ENCODE data around the gene LONP2. TPM values are rescaled to one million over a fixed set of nuclear protein-coding genes. Genes with fewer than 3 reads are reported as not detected.

Gene LONP2
- total RNA-seq, 1 donor = 79.9 TPM

DNA sequence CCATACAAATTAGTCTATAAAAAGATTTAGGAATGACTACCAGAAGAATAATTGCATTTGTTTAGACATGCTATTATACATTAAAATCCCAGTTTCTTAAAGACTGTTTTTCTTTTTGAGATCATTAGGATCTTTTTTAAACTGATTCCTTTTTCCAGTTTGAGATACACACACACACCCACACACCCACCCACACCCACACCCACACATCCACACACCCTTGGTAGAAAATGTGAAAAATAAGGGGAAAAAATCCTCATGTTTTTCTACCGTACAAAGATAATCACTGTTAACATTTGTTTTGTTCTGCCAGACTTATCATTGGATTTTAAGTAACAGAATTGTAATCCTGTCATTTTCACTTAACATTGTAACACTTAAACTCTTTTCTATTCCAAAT is 30.4 kb downstream of the LONP2 start:
- no peak overlapping the region for H3K4me3 ChIP-seq (ENCODE audit: low read depth, low read length)
- no peak for DNase-seq (ENCODE audit: low read depth)
- TF ChIP-seq, protein P1, sequence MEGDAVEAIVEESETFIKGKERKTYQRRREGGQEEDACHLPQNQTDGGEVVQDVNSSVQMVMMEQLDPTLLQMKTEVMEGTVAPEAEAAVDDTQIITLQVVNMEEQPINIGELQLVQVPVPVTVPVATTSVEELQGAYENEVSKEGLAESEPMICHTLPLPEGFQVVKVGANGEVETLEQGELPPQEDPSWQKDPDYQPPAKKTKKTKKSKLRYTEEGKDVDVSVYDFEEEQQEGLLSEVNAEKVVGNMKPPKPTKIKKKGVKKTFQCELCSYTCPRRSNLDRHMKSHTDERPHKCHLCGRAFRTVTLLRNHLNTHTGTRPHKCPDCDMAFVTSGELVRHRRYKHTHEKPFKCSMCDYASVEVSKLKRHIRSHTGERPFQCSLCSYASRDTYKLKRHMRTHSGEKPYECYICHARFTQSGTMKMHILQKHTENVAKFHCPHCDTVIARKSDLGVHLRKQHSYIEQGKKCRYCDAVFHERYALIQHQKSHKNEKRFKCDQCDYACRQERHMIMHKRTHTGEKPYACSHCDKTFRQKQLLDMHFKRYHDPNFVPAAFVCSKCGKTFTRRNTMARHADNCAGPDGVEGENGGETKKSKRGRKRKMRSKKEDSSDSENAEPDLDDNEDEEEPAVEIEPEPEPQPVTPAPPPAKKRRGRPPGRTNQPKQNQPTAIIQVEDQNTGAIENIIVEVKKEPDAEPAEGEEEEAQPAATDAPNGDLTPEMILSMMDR (IDR thresholded peaks at IDR 0.05; ENCODE audit: insufficient read depth, low read depth, low read length) = no peak

DNA sequence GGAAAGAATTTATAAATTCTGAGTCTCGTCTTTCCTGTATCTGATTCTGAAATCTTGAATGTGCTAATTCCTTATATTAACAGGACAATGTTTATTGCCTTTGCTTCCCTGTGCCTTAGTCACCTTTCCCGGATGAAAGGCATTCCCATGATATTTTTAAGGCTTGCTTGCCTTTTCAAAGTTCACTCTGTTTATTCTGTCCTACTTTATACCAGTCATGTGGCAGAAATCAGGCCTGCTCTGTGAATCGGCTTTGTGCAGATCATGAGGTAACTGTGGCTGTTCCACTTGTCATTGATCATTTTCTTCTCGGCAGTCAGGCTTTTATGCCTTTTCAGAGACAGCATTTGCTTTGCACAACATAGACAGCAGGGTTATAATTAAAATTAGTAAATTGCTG is 32.0 kb downstream of the LONP2 start:
- no peak overlapping the region for H3K4me3 ChIP-seq (ENCODE audit: low read depth, low read length)
- TF ChIP-seq, protein P1 (IDR thresholded peaks at IDR 0.05; ENCODE audit: insufficient read depth, low read depth, low read length) = no peak
- peak; percentile 58 for DNase-seq (ENCODE audit: low read depth)

DNA sequence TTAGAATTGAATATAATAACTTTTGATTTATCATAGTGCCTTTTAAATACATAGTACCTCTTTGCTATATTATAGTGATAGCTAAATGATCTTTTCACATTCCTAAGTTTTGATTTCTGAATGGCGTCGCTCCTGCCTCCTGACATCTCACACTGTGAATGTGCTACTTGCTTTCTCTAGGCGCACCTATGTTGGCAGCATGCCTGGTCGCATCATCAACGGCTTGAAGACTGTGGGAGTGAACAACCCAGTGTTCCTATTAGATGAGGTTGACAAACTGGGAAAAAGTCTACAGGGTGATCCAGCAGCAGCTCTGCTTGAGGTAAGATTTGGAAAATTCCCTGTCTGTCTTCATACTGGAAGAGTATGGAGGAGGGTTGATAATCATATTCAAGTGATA is 33.1 kb downstream of the LONP2 start:
- no peak for DNase-seq (ENCODE audit: low read depth)
- no peak overlapping the region for H3K4me3 ChIP-seq (ENCODE audit: low read depth, low read length)
- TF ChIP-seq, protein P1 (IDR thresholded peaks at IDR 0.05; ENCODE audit: insufficient read depth, low read depth, low read length) = no peak

DNA sequence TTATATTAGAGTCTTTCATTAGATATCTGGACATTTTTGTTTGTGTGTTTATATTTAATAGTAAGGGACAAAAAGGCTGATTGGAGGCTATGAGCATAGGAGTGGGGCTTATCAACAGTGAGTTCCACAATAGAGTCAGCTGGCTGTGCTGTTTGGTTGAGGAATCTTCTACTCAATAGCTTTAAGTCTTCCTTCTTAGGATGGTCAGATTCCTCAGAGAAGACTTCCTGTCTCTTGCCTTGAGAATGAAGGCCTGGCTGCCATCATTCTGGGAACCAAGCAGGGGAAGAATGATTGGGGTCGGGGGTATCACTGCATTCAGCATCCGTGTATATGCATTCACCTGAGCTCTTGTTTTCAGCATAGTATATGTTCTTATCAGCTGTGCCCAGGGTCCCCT is 35.1 kb downstream of the LONP2 start:
- DNase-seq (ENCODE audit: low read depth) = no peak
- no peak overlapping the region for H3K4me3 ChIP-seq (ENCODE audit: low read depth, low read length)
- TF ChIP-seq, protein P1 (IDR thresholded peaks at IDR 0.05; ENCODE audit: insufficient read depth, low read depth, low read length) = no peak

DNA sequence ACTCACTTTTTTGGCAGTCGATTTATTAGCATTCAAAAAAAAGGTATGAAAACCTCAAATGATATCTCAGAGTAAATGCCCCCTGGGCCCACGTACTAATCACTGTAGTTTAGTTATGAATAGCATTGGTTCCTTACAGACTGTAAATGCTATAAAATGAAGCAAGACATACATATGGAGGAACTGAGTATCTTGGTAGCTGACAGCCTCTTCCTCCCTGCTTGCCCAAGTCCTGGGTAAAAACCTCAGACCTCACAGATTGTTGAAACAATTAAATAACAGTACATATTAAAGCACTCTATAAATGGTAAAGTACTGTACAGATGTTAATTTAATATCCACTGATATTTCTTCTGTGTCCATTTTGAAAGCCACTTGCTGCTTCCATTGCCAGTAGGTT is 36.4 kb downstream of the LONP2 start:
- TF ChIP-seq, protein P1 (IDR thresholded peaks at IDR 0.05; ENCODE audit: insufficient read depth, low read depth, low read length) = no peak
- no peak for DNase-seq (ENCODE audit: low read depth)
- no peak overlapping the region for H3K4me3 ChIP-seq (ENCODE audit: low read depth, low read length)

DNA sequence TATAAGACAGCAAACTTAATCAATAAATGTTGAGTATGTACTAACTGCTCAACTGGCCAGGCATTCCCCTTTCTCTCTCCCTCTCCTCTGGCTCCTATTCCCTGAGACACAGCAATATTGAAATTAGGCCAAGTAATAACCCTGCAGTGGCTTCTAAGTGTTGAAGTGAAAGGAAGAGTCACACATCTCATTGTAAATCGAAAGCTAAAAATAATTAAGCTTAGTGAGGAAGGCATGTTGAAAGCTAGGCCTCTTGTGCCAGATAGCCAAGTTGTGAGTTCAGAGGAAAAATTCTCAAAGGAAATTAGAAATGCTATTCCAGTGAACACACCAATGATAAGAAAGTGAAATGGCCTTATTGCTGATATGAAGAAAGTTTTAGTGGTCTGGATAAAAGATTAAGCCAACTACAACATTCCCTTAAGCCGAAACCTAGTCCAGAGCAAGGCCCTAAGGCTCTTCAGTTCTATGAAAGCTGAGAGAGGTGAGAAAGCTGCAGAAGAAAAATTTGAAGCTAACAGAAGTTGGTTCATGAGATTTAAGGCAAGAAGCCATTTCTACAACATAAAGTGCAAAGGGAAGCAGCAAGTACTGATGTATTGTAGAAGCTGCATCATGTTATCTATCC is 38.6 kb downstream of the LONP2 start:
- TF ChIP-seq, protein P1 (IDR thresholded peaks at IDR 0.05; ENCODE audit: insufficient read depth, low read depth, low read length) = no peak
- DNase-seq (ENCODE audit: low read depth) = peak; percentile 16
- no peak overlapping the region for H3K4me3 ChIP-seq (ENCODE audit: low read depth, low read length)
